H9 (cell line): ENCODE results near the gene FPR2. TPM values are rescaled to one million over a fixed set of nuclear protein-coding genes. Genes with fewer than 3 reads are reported as not detected.

Experiments
- DNase-seq: peaks from one replicate; pipeline ENCODE4 v3.0.0-alpha.2; 2017
- H2AFZ ChIP-seq: one replicate; pipeline ENCODE4 v1.6.1; 2013; ENCODE audit warnings: mild to moderate bottlenecking, low read length, control low read depth, moderate library complexity
- H2AK5ac ChIP-seq: 2 replicates; pipeline ENCODE4 v1.6.1; 2013; ENCODE audit warnings: low read length, control low read depth, mixed read lengths; ENCODE audit not compliant: insufficient read length
- H2BK120ac ChIP-seq: one replicate; pipeline ENCODE4 v1.6.1; 2013; ENCODE audit warnings: low read depth, mild to moderate bottlenecking, low read length, control low read depth, inconsistent platforms; ENCODE audit not compliant: poor library complexity, severe bottlenecking
- H2BK12ac ChIP-seq: 2 replicates; pipeline ENCODE4 v1.6.1; 2013; ENCODE audit warnings: low read length, control low read depth, mixed read lengths, low read depth; ENCODE audit not compliant: insufficient read length
- H2BK15ac ChIP-seq: 2 replicates; pipeline ENCODE4 v1.6.1; 2013; ENCODE audit warnings: low read depth, low read length, control low read depth
- H2BK20ac ChIP-seq: one replicate; pipeline ENCODE4 v1.6.1; 2013; ENCODE audit warnings: low read depth, mild to moderate bottlenecking, low read length, control low read depth, inconsistent platforms; ENCODE audit not compliant: poor library complexity, severe bottlenecking
- H2BK5ac ChIP-seq: 2 replicates; pipeline ENCODE4 v1.6.1; 2013; ENCODE audit warnings: low read length, control low read depth, mixed read lengths; ENCODE audit not compliant: insufficient read length
- H3K14ac ChIP-seq: 2 replicates; pipeline ENCODE4 v1.6.1; 2013; ENCODE audit warnings: low read length, control low read depth; ENCODE audit not compliant: insufficient read depth
- H3K18ac ChIP-seq: 2 replicates; pipeline ENCODE4 v1.6.1; 2013; ENCODE audit warnings: low read depth, mild to moderate bottlenecking, mixed read lengths, low read length, control low read depth; ENCODE audit not compliant: insufficient read length
- H3K23ac ChIP-seq: 2 replicates; pipeline ENCODE4 v1.6.1; 2013; ENCODE audit warnings: low read length, control low read depth, mixed read lengths, low read depth; ENCODE audit not compliant: insufficient read length
- H3K23me2 ChIP-seq: 2 replicates; pipeline ENCODE4 v1.6.1; 2013; ENCODE audit warnings: low read depth, mild to moderate bottlenecking, mixed read lengths, low read length, control low read depth; ENCODE audit not compliant: insufficient read length, poor library complexity, severe bottlenecking
- H3K27ac ChIP-seq: 2 replicates; pipeline ENCODE4 v1.5.1; 2013; ENCODE audit warnings: low read length, control low read depth, mixed read lengths, low read depth; ENCODE audit not compliant: insufficient read length
- H3K27me3 ChIP-seq: 2 replicates; pipeline ENCODE4 v1.6.1; 2013; ENCODE audit warnings: low read length, control low read depth, inconsistent platforms; ENCODE audit not compliant: insufficient read depth
- H3K4ac ChIP-seq: 2 replicates; pipeline ENCODE4 v1.6.1; 2013; ENCODE audit warnings: low read depth, mild to moderate bottlenecking, control low read depth, inconsistent platforms, low read length, moderate library complexity
- H3K4me1 ChIP-seq: 2 replicates; pipeline ENCODE4 v1.6.1; 2013; ENCODE audit warnings: low read length, control low read depth, inconsistent platforms; ENCODE audit not compliant: insufficient read depth
- H3K4me2 ChIP-seq: 2 replicates; pipeline ENCODE4 v1.6.1; 2013; ENCODE audit warnings: low read length, control low read depth, mixed read lengths; ENCODE audit not compliant: insufficient read length, insufficient read depth
- H3K56ac ChIP-seq: 2 replicates; pipeline ENCODE4 v1.6.1; 2013; ENCODE audit warnings: low read depth, mild to moderate bottlenecking, mixed read lengths, low read length, control low read depth; ENCODE audit not compliant: insufficient read length
- H3K79me1 ChIP-seq: 2 replicates; pipeline ENCODE4 v1.6.1; 2013; ENCODE audit warnings: low read depth, mild to moderate bottlenecking, moderate library complexity, low read length, control low read depth, inconsistent platforms; ENCODE audit not compliant: insufficient read depth, poor library complexity, severe bottlenecking
- H3K79me2 ChIP-seq: 2 replicates; pipeline ENCODE4 v1.6.1; 2013; ENCODE audit warnings: low read length, control low read depth, inconsistent platforms; ENCODE audit not compliant: insufficient read depth
- H3K9ac ChIP-seq: 2 replicates; pipeline ENCODE4 v1.6.1; 2013; ENCODE audit warnings: low read length, control low read depth, mixed read lengths; ENCODE audit not compliant: insufficient read length; ENCODE audit errors: extremely low read depth
- H3K9me3 ChIP-seq: one replicate; pipeline ENCODE4 v1.6.1; 2013; ENCODE audit warnings: low read depth, low read length, inconsistent platforms; ENCODE audit not compliant: control insufficient read depth
- H3T11ph ChIP-seq: one replicate; pipeline ENCODE4 v1.6.1; 2013; ENCODE audit warnings: mild to moderate bottlenecking, low read length, control low read depth, inconsistent platforms
- H4K20me1 ChIP-seq: one replicate; pipeline ENCODE4 v1.6.1; 2013; ENCODE audit not compliant: control insufficient read depth, insufficient read length, insufficient read depth
- H4K5ac ChIP-seq: 2 replicates; pipeline ENCODE4 v1.6.1; 2013; ENCODE audit warnings: low read depth, mild to moderate bottlenecking, mixed read lengths, low read length, control low read depth; ENCODE audit not compliant: insufficient read length
- H4K8ac ChIP-seq: replicated peaks from 2 replicates; pipeline ENCODE4 v1.6.1; 2013; ENCODE audit warnings: low read length, control low read depth, mixed read lengths, low read depth; ENCODE audit not compliant: insufficient read length
- H4K91ac ChIP-seq: 2 replicates; pipeline ENCODE4 v1.6.1; 2013; ENCODE audit warnings: low read depth, mild to moderate bottlenecking, moderate library complexity, mixed read lengths, low read length, control low read depth; ENCODE audit not compliant: insufficient read length
- H3K27ac Mint-ChIP-seq, 3 experiments: 2 replicates in 2 of 3; 3 replicates in 1 of 3; pipeline ENCODE4 v1.8.0; 2020 to 2021; ENCODE audit warnings: mixed read lengths in 3 of 3, mild to moderate bottlenecking in 1 of 3, moderate library complexity in 1 of 3
- H3K27me3 Mint-ChIP-seq: 2 replicates; pipeline ENCODE4 v1.8.0; 2021; ENCODE audit warnings: low read depth, mild to moderate bottlenecking, moderate library complexity, mixed read lengths
- H3K36me3 Mint-ChIP-seq, 3 experiments: 2 replicates in 2 of 3; 3 replicates in 1 of 3; pipeline ENCODE4 v1.8.0; 2020 to 2021; ENCODE audit warnings: low read depth in 3 of 3, mixed read lengths in 3 of 3; ENCODE audit not compliant: insufficient read depth in 1 of 3
- H3K4me1 Mint-ChIP-seq, 2 experiments: 2 replicates each; pipeline ENCODE4 v1.8.0; 2020; ENCODE audit warnings: mixed read lengths in 2 of 2
- H3K4me3 Mint-ChIP-seq, 2 experiments: 2 replicates in 1 of 2; 3 replicates in 1 of 2; pipeline ENCODE4 v1.8.0; 2020 to 2021; ENCODE audit warnings: mild to moderate bottlenecking in 2 of 2, mixed read lengths in 2 of 2, moderate library complexity in 1 of 2
- H3K9me3 Mint-ChIP-seq, 2 experiments: 2 replicates in 1 of 2; 3 replicates in 1 of 2; pipeline ENCODE4 v1.8.0; 2020; ENCODE audit warnings: mild to moderate bottlenecking in 2 of 2, mixed read lengths in 2 of 2, moderate library complexity in 1 of 2
- WGBS: extraction: QIAGEN DNeasy Blood & Tissue Kit; methylation state at CpG from one replicate; pipeline ENCODE4 v1.1.7; 2013; ENCODE audit warnings: missing lambda C conversion rate, low lambda C conversion rate, mixed read lengths; ENCODE audit not compliant: insufficient read length; ENCODE audit errors: extremely low coverage; 5-methylcytosine and 5-hydroxymethylcytosine counted together
- total RNA-seq: library from RNA; stranded (reverse); gene quantifications from 2 replicates; pipeline ENCODE4 v1.2.1, GENCODE V29; 2021
- TF ChIP-seq, protein P1 (sequence below): fragments of 200-600 bp; sonication (generic); conservative IDR thresholded peaks from 3 replicates; pipeline ENCODE4 v1.8.0; 2021; ENCODE audit warnings: antibody characterized with exemption, mild to moderate bottlenecking

The FPR2 gene
- total RNA-seq, 1 experiment from 2014 or later = not detected

- no peak overlapping the region for H2BK12ac ChIP-seq
- no peak overlapping the region for H2AK5ac ChIP-seq
- H3K79me2 ChIP-seq = no peaks in the 10 kb centered on the region
- H3K56ac ChIP-seq = no peak overlapping the region
- no peak overlapping the region for H3K23ac ChIP-seq
- no peak overlapping the region for H3K18ac ChIP-seq
- no peak for DNase-seq
- no peak overlapping the region for H2BK5ac ChIP-seq
- Mint-ChIP-seq H3K4me1 (no peaks in the 10 kb centered on the region), H3K27ac (no peak overlapping the region), H3K36me3 (no peaks in the 10 kb centered on the region), H3K27me3 (peaks cover 23% of the 10 kb centered on the region), H3K4me3 (no peak overlapping the region), H3K9me3 (peaks cover 18 to 49% of the 10 kb centered on the region in 2 experiments)
- H2BK20ac ChIP-seq = no peak overlapping the region
- no peaks in the 10 kb centered on the region for H3K79me1 ChIP-seq
- no peak overlapping the region for H3K27ac ChIP-seq
- H2BK15ac ChIP-seq = no peak overlapping the region
- H3K9ac ChIP-seq = no peak overlapping the region
- no peak overlapping the region for H4K5ac ChIP-seq
- no peak overlapping the region for H4K8ac ChIP-seq
- H2AFZ ChIP-seq = no peak overlapping the region
- H3K9me3 ChIP-seq = no peaks in the 10 kb centered on the region
- no CpG with 5 or more reads among the region's 6 CpGs for WGBS
- no peaks in the 10 kb centered on the region for H3K4me1 ChIP-seq
- no peak overlapping the region for H3T11ph ChIP-seq
- no peaks in the 10 kb centered on the region for H3K23me2 ChIP-seq
- H3K27me3 ChIP-seq = no peaks in the 10 kb centered on the region
- H3K14ac ChIP-seq = no peak overlapping the region
- H2BK120ac ChIP-seq = no peak overlapping the region
- TF ChIP-seq, protein P1, sequence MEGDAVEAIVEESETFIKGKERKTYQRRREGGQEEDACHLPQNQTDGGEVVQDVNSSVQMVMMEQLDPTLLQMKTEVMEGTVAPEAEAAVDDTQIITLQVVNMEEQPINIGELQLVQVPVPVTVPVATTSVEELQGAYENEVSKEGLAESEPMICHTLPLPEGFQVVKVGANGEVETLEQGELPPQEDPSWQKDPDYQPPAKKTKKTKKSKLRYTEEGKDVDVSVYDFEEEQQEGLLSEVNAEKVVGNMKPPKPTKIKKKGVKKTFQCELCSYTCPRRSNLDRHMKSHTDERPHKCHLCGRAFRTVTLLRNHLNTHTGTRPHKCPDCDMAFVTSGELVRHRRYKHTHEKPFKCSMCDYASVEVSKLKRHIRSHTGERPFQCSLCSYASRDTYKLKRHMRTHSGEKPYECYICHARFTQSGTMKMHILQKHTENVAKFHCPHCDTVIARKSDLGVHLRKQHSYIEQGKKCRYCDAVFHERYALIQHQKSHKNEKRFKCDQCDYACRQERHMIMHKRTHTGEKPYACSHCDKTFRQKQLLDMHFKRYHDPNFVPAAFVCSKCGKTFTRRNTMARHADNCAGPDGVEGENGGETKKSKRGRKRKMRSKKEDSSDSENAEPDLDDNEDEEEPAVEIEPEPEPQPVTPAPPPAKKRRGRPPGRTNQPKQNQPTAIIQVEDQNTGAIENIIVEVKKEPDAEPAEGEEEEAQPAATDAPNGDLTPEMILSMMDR = no peak
- H3K4me2 ChIP-seq = no peak overlapping the region
- no peaks in the 10 kb centered on the region for H4K20me1 ChIP-seq
- no peak overlapping the region for H3K4ac ChIP-seq
- no peak overlapping the region for H4K91ac ChIP-seq
These were observed 24.1 kb downstream of the FPR2 start for GRCh38 chr19:51784922-51785690.
